Measurements from ENCODE around the gene SHISAL1. TPM values are rescaled to one million over a fixed set of nuclear protein-coding genes. Genes with fewer than 3 reads are reported as not detected.

The SHISAL1 gene
- total and polyA plus RNA-seq, 2 donors (not counting 3 experiments of a cell fraction or from before 2014, with no cell fraction given), result 0.01 to 0.07 TPM

GRCh38 chr22:44196241-44196640 is 116.5 kb downstream of the SHISAL1 start:
- FAIRE-seq (no peak), DNase-seq (ENCODE audit: low read depth, low spot score) (no peak)
- Histone ChIP-seq H3K27ac (ENCODE audit: insufficient read depth, low read depth, low read length) (no peak overlapping the region), H3K79me2 (ENCODE audit: control insufficient read depth, insufficient read depth, low read length) (no peaks in the 10 kb centered on the region), H3K4me1 (ENCODE audit: control insufficient read depth, extremely low read depth, insufficient read depth, low read length) (no peaks in the 10 kb centered on the region), H3K9me3 (replicated peaks; ENCODE audit: control insufficient read depth, insufficient read depth, low read length) (no peaks in the 10 kb centered on the region), H2AFZ (ENCODE audit: low read depth, low read length) (no peak overlapping the region), H3K9ac (replicated peaks; ENCODE audit: extremely low read depth, insufficient read depth, low read length) (no peak overlapping the region), H3K9me1 (replicated peaks; ENCODE audit: control insufficient read depth, extremely low read depth, insufficient read depth, low read length) (no peaks in the 10 kb centered on the region), H3K27me3 (ENCODE audit: control insufficient read depth in 2 of 2, insufficient read depth in 2 of 2, low read length in 2 of 2) (no peaks in the 10 kb centered on the region), H4K20me1 (replicated peaks; ENCODE audit: control insufficient read depth, extremely low read depth, insufficient read depth, low read length) (no peaks in the 10 kb centered on the region), H3K36me3 (ENCODE audit: control insufficient read depth in 2 of 2, extremely low read depth in 1 of 2, insufficient read depth in 2 of 2, low read length in 2 of 2) (no peaks in the 10 kb centered on the region), H3K4me2 (ENCODE audit: insufficient read depth, low read length) (no peak overlapping the region), H3K4me3 (replicated peaks in 1 of 3; ENCODE audit: insufficient read depth in 1 of 3, low read depth in 1 of 3, low read length in 3 of 3) (no peak overlapping the region)
- TF ChIP-seq GATA2 (IDR thresholded peaks at IDR 0.05; ENCODE audit: insufficient read depth, insufficient read length, low read depth, low read length), result no peak
- TF ChIP-seq JUN (IDR thresholded peaks at IDR 0.05; ENCODE audit: borderline replicate concordance, insufficient read depth, insufficient read length, low read depth), result no peak
- TF ChIP-seq CTCF (IDR thresholded peaks at IDR 0.05; ENCODE audit: extremely low read depth in 1 of 2, insufficient read depth in 1 of 2, low read depth in 1 of 2, low read length in 2 of 2), result no peak
- no peak for TF ChIP-seq MAX (IDR thresholded peaks at IDR 0.05; ENCODE audit: insufficient read depth, insufficient read length)
- TF ChIP-seq MYC (IDR thresholded peaks at IDR 0.05; ENCODE audit: low read depth, low read length), result no peak
- TF ChIP-seq POLR2A (IDR thresholded peaks at IDR 0.05; ENCODE audit: low read depth, low read length), result no peak
- TF ChIP-seq EZH2 (IDR thresholded peaks at IDR 0.05; ENCODE audit: borderline replicate concordance, low read depth, low read length, severe bottlenecking), result no peak
- no peak for TF ChIP-seq FOS (IDR thresholded peaks at IDR 0.05; ENCODE audit: borderline replicate concordance, insufficient read depth, low read length)
- TF ChIP-seq POLR2AphosphoS5 (IDR thresholded peaks at IDR 0.05; ENCODE audit: insufficient read depth, low read depth, low read length), result no peak
- intact Hi-C loops (cut with micrococcal nuclease) (no loop called here), dilution Hi-C loops (cut with MboI; ENCODE audit: extremely low pct_ligation_motif_present, low sequenced_read_pairs) (no loop called here)
- POLR2A ChIA-PET, result no interaction called here
- CTCF ChIA-PET, result no interaction called here
- no TSS peak for BruUV-seq (replicated peaks)
